Heart left ventricle (tissue), 16 donors: ENCODE measurements around the gene GTF2I. TPM values are rescaled to one million over a fixed set of nuclear protein-coding genes. Genes with fewer than 3 reads are reported as not detected.
A peak's percentile ranks its signal among the peaks of the same experiment; 100 is the strongest.
"Not testable (repeated sequence)": the region's sequence is repeated elsewhere in the genome, so short reads cannot be mapped to it uniquely, and the experiment has no call there.

Source experiments
- ATAC-seq, 4 donors: fragments of 200-7000 bp; cut with Tn5 transposase; one replicate each; pipeline ENCODE4 v1.9.1; 2020 to 2022; ENCODE audit warnings: moderate library complexity in 4 of 4, mild to moderate bottlenecking in 3 of 4, moderate number of reproducible peaks in 1 of 4
- DNase-seq, 5 donors: peaks; one replicate each; pipeline ENCODE4 v3.0.0-alpha.2; 2020
- H3K27ac ChIP-seq, 12 donors: fragments of 200-600 bp; sonication (generic) in 4 of 12; one replicate each; pipeline versions ENCODE4 v1.5.0 to v1.8.0; 2016 to 2022; ENCODE audit warnings: mild to moderate bottlenecking in 2 of 12
- H3K27me3 ChIP-seq, 9 donors: fragments of 200-600 bp; sonication (generic) in 2 of 9; one replicate each; pipeline versions ENCODE4 v1.5.1 to v1.8.0; 2016 to 2022; ENCODE audit warnings: mild to moderate bottlenecking in 3 of 9
- H3K36me3 ChIP-seq, 9 donors: fragments of 200-600 bp; sonication (generic) in 2 of 9; one replicate each; pipeline versions ENCODE4 v1.5.0 to v1.8.0; 2018 to 2022; ENCODE audit warnings: mild to moderate bottlenecking in 2 of 9
- H3K4me1 ChIP-seq, 12 donors: fragments of 200-600 bp; sonication (generic) in 4 of 12; one replicate each; pipeline versions ENCODE4 v1.5.0 to v1.8.0; 2016 to 2022; ENCODE audit warnings: mild to moderate bottlenecking in 3 of 12
- H3K4me3 ChIP-seq, 12 donors: fragments of 200-600 bp; sonication (generic) in 4 of 12; one replicate each; pipeline versions ENCODE4 v1.5.0 to v1.8.0; 2017 to 2022; ENCODE audit warnings: mild to moderate bottlenecking in 9 of 12, moderate library complexity in 4 of 12
- H3K9me3 ChIP-seq, 12 donors: fragments of 200-600 bp; sonication (generic) in 4 of 12; one replicate each; pipeline versions ENCODE4 v1.5.0 to v1.8.0; 2016 to 2022; ENCODE audit warnings: mild to moderate bottlenecking in 1 of 12
- POLR2A ChIP-seq, 2 donors: fragments of 450-650 bp; IDR thresholded peaks; one replicate each; pipeline ENCODE4 v1.6.1; 2017; ENCODE audit warnings: antibody characterized with exemption in 2 of 2, mild to moderate bottlenecking in 2 of 2, moderate library complexity in 2 of 2
- WGBS, 4 donors: extraction: QIAGEN DNeasy Blood & Tissue Kit in 2 of 4; methylation state at CpG; one replicate each; pipeline versions ENCODE4 v1.1.5 to v1.1.7; 2013 to 2018; 5-methylcytosine and 5-hydroxymethylcytosine counted together
- intact Hi-C, 10 donors: fragments of 100-400 bp; cut with DNase I; formaldehyde crosslinking; loops; one replicate each; pipeline versions ENCODE4 v1.11.1 to v1.14.2; 2022
- polyA plus RNA-seq, 2 donors: library from polyadenylated mRNA; stranded (reverse); fragments of 200-250 nt; gene quantifications; one replicate each; pipeline ENCODE4 v1.2.3, GENCODE V29; 2013
- total RNA-seq, 9 donors: library from RNA; depleted of rRNA in 2 of 9; stranded (reverse); fragments of >200 nt in 2 of 9; fragmentation: NEBNext Ultra II Directional in 3 of 9; extraction: Animal tissue kit (Norgen Biotek cat#: 25700) in 3 of 9; gene quantifications; one replicate each; pipeline versions ENCODE4 v1.1.0 to v1.2.4, GENCODE V29; 2016 to 2023
- TF ChIP-seq, protein P1 (sequence below), 12 donors: fragments of 200-600 bp; sonication (generic) in 4 of 12; IDR thresholded peaks; one replicate each; pipeline versions ENCODE4 v1.5.0 to v1.8.0; 2018 to 2022; ENCODE audit warnings: antibody characterized with exemption in 12 of 12, mild to moderate bottlenecking in 5 of 12
- donor health status: ischemic (EF 13 %, LVEDD 7.1; RV severe dilation, severe dysfunction).
- donor health status: healthy with polysubstance abuse.
- donor health status: DM: no; HTN: yes; CAD: no.
- donor health status: DM: no; HTN: no; CAD: no.
- donor health status: ischemic (EF 25% LVEDD 6.9; RV normal size, moderate dysfunction).
- donor health status: ischemic (EF 25% LVEDD 5.7; RV mildly dilated, moderate dysfunction).
- donor health status: healthy.
- donor health status: DM: yes; HTN: yes; CAD: no.
- donor health status: ischemic (EF 35%, LVEDD 5.7; RV mildly dilated, moderate dysfunction).
- donor health status: nonischemic (EF 11% LVEDD 7.7; RV severe dilation, severe dysfunction).
- donor health status: DM: yes; HTN: yes; CAD: no.
- donor health status: PGD.
- donor health status: ischemic (EF 29% LVEDD 5.4; RV normal size, mild dysfunction).
- donor health status: nonischemic (EF 23%, LVEDD 6.1; RV moderate dilation, normal function).

GTF2I gene
- total and polyA plus RNA-seq, 11 donors, result 28.8 to 135 (median 113) TPM

DNA sequence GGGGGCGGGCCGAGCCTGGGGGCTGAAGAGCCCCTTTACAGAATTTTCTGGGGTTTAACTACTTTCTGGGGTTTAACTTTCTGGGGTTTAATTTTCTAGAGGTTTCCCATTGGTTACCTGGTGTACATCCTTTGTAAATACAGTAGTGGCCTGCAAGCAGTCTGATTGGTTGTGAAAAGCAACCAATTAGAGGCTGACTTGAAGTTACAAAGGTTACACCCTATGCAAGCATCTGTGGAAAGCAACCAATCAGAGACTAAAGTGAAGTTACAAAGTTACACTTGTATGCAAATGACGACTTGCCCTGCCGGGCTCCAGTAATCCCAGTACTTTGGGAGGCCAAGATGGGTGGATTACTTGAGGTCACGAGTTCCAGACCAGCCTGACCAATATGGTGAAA lies 27.4 kb downstream of the GTF2I start:
- no peaks in the 10 kb centered on the region for H3K27me3 ChIP-seq
- peaks cover 0 to 24% (median 2%) of the 10 kb centered on the region in 12 donors for H3K4me1 ChIP-seq
- no peak for DNase-seq
- TF ChIP-seq, protein P1, sequence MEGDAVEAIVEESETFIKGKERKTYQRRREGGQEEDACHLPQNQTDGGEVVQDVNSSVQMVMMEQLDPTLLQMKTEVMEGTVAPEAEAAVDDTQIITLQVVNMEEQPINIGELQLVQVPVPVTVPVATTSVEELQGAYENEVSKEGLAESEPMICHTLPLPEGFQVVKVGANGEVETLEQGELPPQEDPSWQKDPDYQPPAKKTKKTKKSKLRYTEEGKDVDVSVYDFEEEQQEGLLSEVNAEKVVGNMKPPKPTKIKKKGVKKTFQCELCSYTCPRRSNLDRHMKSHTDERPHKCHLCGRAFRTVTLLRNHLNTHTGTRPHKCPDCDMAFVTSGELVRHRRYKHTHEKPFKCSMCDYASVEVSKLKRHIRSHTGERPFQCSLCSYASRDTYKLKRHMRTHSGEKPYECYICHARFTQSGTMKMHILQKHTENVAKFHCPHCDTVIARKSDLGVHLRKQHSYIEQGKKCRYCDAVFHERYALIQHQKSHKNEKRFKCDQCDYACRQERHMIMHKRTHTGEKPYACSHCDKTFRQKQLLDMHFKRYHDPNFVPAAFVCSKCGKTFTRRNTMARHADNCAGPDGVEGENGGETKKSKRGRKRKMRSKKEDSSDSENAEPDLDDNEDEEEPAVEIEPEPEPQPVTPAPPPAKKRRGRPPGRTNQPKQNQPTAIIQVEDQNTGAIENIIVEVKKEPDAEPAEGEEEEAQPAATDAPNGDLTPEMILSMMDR (IDR thresholded peaks at IDR 0.05), result no peak
- TF ChIP-seq POLR2A (IDR thresholded peaks at IDR 0.05), result no peak
- 94 to 97% (median 95%) methylated on average over 5 of the region's 5 CpGs for WGBS, 4 donors
- H3K36me3 ChIP-seq, result peaks cover 0 to 16% (median 8%) of the 10 kb centered on the region in 9 donors
- no peaks in the 10 kb centered on the region for H3K9me3 ChIP-seq
- H3K27ac ChIP-seq, result no peak overlapping the region
- no peak overlapping the region for H3K4me3 ChIP-seq
- ATAC-seq, result no peak
- intact Hi-C loops, result no loop called here

DNA sequence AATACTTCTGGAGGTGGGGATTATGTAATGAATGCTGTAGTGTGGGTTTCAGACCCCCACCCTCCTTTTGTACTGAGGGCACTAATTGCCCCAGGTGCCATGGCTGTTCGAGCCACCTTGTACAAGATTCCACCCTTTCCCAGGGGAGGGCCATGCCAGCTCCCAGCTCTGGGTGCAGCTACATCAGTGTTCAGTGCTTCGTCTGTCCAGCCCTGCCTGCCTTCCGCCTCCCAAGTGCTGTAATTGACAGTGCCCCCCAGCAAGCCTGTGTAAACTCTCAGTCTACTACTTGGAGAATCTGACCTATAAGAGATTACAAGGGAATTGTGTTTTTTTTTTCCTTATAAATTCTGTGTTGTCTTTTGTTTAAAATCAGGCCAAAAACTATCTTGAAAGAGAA lies 33.0 kb downstream of the GTF2I start:
- Histone ChIP-seq H3K36me3 (peaks cover 3 to 72% (median 63%) of the 10 kb centered on the region in 9 donors), H3K9me3 (peaks cover 0 to 12% (median 2%) of the 10 kb centered on the region in 12 donors), H3K4me3 (no peak overlapping the region), H3K27me3 (no peaks in the 10 kb centered on the region), H3K27ac (no peak overlapping the region), H3K4me1 (peaks cover 0 to 8% (median 0%) of the 10 kb centered on the region in 12 donors)
- intact Hi-C loops, result loop anchor here in 1 of 10 donors (5.0 kb wide), 1 partner anchor 503 kb away; no protein-coding TSS in a partner anchor
- TF ChIP-seq, protein P1 (IDR thresholded peaks at IDR 0.05), result no peak
- TF ChIP-seq POLR2A (IDR thresholded peaks at IDR 0.05), result no peak
- ATAC-seq, result peak in 1 of 4 donors; percentile 29
- 76 to 87% (median 81%) methylated on average over 3 of the region's 3 CpGs for WGBS, 4 donors
- no peak for DNase-seq

DNA sequence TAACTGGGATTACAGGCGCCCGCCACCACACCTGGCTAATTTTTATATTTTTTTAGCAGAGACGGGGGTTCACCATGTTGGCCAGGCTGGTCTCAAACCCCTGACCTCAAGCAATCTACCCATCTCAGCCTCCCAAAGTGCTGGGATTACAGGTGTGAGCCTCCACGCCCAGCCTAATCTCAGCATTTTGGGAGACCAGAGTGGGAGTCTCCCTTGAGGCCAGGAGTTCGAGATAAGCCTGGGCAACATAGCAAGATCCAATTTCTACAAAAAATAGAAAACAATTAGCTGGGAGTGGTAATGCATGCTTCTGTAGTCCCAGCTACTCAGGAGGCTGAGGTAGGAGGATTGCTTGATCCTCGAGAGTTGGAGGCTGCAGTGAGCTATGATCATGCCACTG lies 46.9 kb downstream of the GTF2I start:
- not testable (repeated sequence) for ATAC-seq, DNase-seq, H3K9me3 ChIP-seq, H3K4me3 ChIP-seq, H3K27me3 ChIP-seq, H3K4me1 ChIP-seq
- Histone ChIP-seq H3K36me3 (peaks cover 2 to 100% (median 100%) of the 10 kb centered on the region in 9 donors), H3K27ac (peak overlapping the region in 1 of 12 donors; percentile 3)
- intact Hi-C loops, result loop anchor here in 1 of 10 donors (10.0 kb wide), 1 partner anchor 50 kb away; the partner anchor contains the start of gene GTF2I
- 96 to 98% (median 97%) methylated on average over 6 of the region's 6 CpGs for WGBS, 4 donors

DNA sequence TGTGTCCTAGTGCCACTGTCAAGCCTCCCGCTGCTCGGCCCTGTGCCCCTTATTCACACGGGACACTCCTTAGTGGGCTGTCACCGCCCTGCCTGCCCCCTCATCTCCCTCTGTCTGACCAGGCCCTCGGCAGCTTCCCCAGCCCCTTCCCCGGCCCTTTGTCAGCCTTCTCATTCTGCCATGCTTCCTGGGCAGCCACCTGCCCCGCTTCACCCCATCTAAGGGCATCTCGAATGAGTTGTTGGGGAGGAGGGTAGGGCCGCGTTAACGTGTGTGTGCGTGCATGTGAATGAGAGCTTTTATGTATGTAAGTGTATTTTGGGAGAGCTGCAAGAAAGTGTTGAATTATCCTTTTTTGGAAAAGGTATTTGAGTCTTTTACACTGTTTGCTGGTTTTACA lies 49.7 kb downstream of the GTF2I start:
- 85 to 88% (median 87%) methylated on average over 12 of the region's 12 CpGs for WGBS, 4 donors
- TF ChIP-seq POLR2A (IDR thresholded peaks at IDR 0.05), result no peak
- TF ChIP-seq, protein P1 (IDR thresholded peaks at IDR 0.05), result no peak
- H3K27ac ChIP-seq, result no peak overlapping the region
- no peaks in the 10 kb centered on the region for H3K9me3 ChIP-seq
- peaks cover 0 to 100% (median 99%) of the 10 kb centered on the region in 9 donors for H3K36me3 ChIP-seq
- intact Hi-C loops, result loop anchor here in 1 of 10 donors (10.0 kb wide), 1 partner anchor 52 kb away; the partner anchor contains the start of gene GTF2I
- H3K27me3 ChIP-seq, result no peaks in the 10 kb centered on the region
- DNase-seq (no peak), ATAC-seq (peak in 1 of 4 donors; percentile 34)
- H3K4me3 ChIP-seq, result no peak overlapping the region
- no peaks in the 10 kb centered on the region for H3K4me1 ChIP-seq
